K562 (cell line): Measurements from ENCODE around the gene IL26. TPM values are rescaled to one million over a fixed set of nuclear protein-coding genes. Genes with fewer than 3 reads are reported as not detected.

Experiments used
- ATAC-seq: fragments of 200-7000 bp; cut with Tn5 transposase; 3 replicates; pipeline ENCODE4 v1.9.1; 2020; ENCODE audit warnings: moderate library complexity
- BruUV-seq: library from RNA; stranded (reverse); fragments of 400-500 nt; replicated peaks from 2 replicates; lab custom pipeline; 2021; lab: Mats Ljungman, UMichigan
- CTCF ChIA-PET: fragments of 300-600 bp; formaldehyde crosslinking; extraction: SDS; loops from one replicate; lab custom pipeline; 2021; ENCODE audit warnings: low intra/inter-chr PET ratio; lab: Yijun Ruan, JAX
- POLR2A ChIA-PET: fragments of 300-600, 350-650 bp; sonication (Branson Sonifier 250); formaldehyde crosslinking; extraction: SDS; loops from one replicate; lab custom pipeline; 2021; ENCODE audit warnings: antibody characterized with exemption, inconsistent platforms; lab: Yijun Ruan, JAX
- DNase-seq, 4 experiments: peaks; one replicate each; pipeline versions ENCODE4 v3.0.0 to v3.0.0-alpha.2; 2011 to 2018; ENCODE audit warnings: low spot score in 3 of 4, mixed read lengths in 3 of 4; ENCODE audit errors: extremely low read depth in 1 of 4
- FAIRE-seq: peaks from 2 replicates; lab custom pipeline; 2011; peaks lifted over from hg19 to GRCh38; lab: Jason Lieb, UNC
- H2AFZ ChIP-seq: 2 replicates; pipeline ENCODE4 v1.6.0; 2011; ENCODE audit warnings: low read depth, low read length, control low read depth, inconsistent platforms
- H3K27ac ChIP-seq: fragments of 200-600 bp; 3 replicates; pipeline ENCODE4 v1.8.0; 2011; ENCODE audit warnings: low read depth, mild to moderate bottlenecking, control low read depth, inconsistent platforms, low read length, moderate library complexity, mixed read lengths; ENCODE audit errors: extremely low read depth
- H3K27me3 ChIP-seq, 2 experiments: fragments of 300-600 bp in 1 of 2; 2 replicates in 1 of 2; 3 replicates in 1 of 2; pipeline versions ENCODE4 v1.6.0 to v1.8.0; 2011; ENCODE audit warnings: inconsistent platforms in 2 of 2, low read length in 2 of 2, mild to moderate bottlenecking in 1 of 2, mixed read lengths in 1 of 2, moderate library complexity in 1 of 2; ENCODE audit not compliant: control insufficient read depth in 2 of 2, insufficient read depth in 2 of 2
- H3K36me3 ChIP-seq: fragments of 300-600 bp; 3 replicates; pipeline ENCODE4 v1.8.0; 2011; ENCODE audit warnings: mild to moderate bottlenecking, low read length, inconsistent platforms; ENCODE audit not compliant: control insufficient read depth, insufficient read depth
- H3K4me1 ChIP-seq, 2 experiments: fragments of 200-600 bp in 1 of 2; replicated peaks in 1 of 2; 2 replicates in 1 of 2; 3 replicates in 1 of 2; pipeline versions ENCODE4 v1.5.1 to v1.8.0; 2011; ENCODE audit warnings: inconsistent platforms in 2 of 2, low read length in 2 of 2, mild to moderate bottlenecking in 1 of 2, mixed read lengths in 1 of 2, moderate library complexity in 1 of 2; ENCODE audit not compliant: control insufficient read depth in 2 of 2, insufficient read depth in 2 of 2
- H3K4me2 ChIP-seq: 2 replicates; pipeline ENCODE4 v1.6.1; 2011; ENCODE audit warnings: low read length, control low read depth, inconsistent platforms, mixed read lengths; ENCODE audit not compliant: insufficient read depth
- H3K4me3 ChIP-seq: fragments of 200-600 bp; sonication (generic), shearing (Covaris generic); 2 replicates; pipeline ENCODE4 v1.5.1; 2016; ENCODE audit warnings: control low read depth, inconsistent platforms
- H3K79me2 ChIP-seq: fragments of 200-600 bp; 3 replicates; pipeline ENCODE4 v1.8.0; 2011; ENCODE audit warnings: low read length, inconsistent platforms; ENCODE audit not compliant: control insufficient read depth, insufficient read depth
- H3K9ac ChIP-seq, 2 experiments: 2 replicates each; pipeline versions ENCODE4 v1.6.0 to v1.6.1; 2011; ENCODE audit warnings: low read depth in 2 of 2, low read length in 2 of 2, control low read depth in 1 of 2, inconsistent platforms in 1 of 2, mild to moderate bottlenecking in 1 of 2, mixed read lengths in 1 of 2; ENCODE audit not compliant: insufficient read depth in 1 of 2
- H3K9me1 ChIP-seq: one replicate; pipeline ENCODE4 v1.6.0; 2011; ENCODE audit warnings: inconsistent platforms, mild to moderate bottlenecking, low read length, moderate library complexity; ENCODE audit not compliant: control insufficient read depth, insufficient read depth
- H3K9me3 ChIP-seq: replicated peaks from 2 replicates; pipeline ENCODE4 v1.5.1; 2011; ENCODE audit warnings: low read depth, low read length, inconsistent platforms; ENCODE audit not compliant: control insufficient read depth, insufficient read depth
- H4K20me1 ChIP-seq: replicated peaks from 2 replicates; pipeline ENCODE4 v1.6.1; 2011; ENCODE audit warnings: low read length, inconsistent platforms, mixed read lengths; ENCODE audit not compliant: control insufficient read depth, insufficient read depth
- E4F1 ChIP-seq: fragments of 250-450 bp; sonication (Bioruptor Pico); IDR thresholded peaks from 2 replicates; pipeline ENCODE4 v1.5.0; 2021; ENCODE audit warnings: mild to moderate bottlenecking, borderline replicate concordance
- FOXA1 ChIP-seq: fragments of 450-650 bp; IDR thresholded peaks from 2 replicates; pipeline ENCODE4 v1.6.1; 2016; ENCODE audit warnings: mild to moderate bottlenecking, borderline replicate concordance
- FOXP1 ChIP-seq: sonication (generic); formaldehyde crosslinking; IDR thresholded peaks from 2 replicates; pipeline ENCODE4 v1.8.0; 2022; ENCODE audit warnings: mild to moderate bottlenecking, missing genetic modification reagents
- HES1 ChIP-seq: fragments of 450-650 bp; IDR thresholded peaks from 2 replicates; pipeline ENCODE4 v1.6.1; 2016; ENCODE audit warnings: low read depth, mild to moderate bottlenecking, moderate library complexity
- ILF3 ChIP-seq: fragments of 450-650 bp; IDR thresholded peaks from 2 replicates; pipeline ENCODE4 v1.6.1; 2018; ENCODE audit warnings: antibody characterized with exemption, mild to moderate bottlenecking, moderate library complexity, borderline replicate concordance
- MEF2A ChIP-seq: IDR thresholded peaks from 2 replicates; pipeline ENCODE4 v1.6.1; 2011; ENCODE audit warnings: low read depth, mild to moderate bottlenecking, low read length, moderate library complexity; ENCODE audit not compliant: control insufficient read depth
- PRDM10 ChIP-seq: fragments of 450-650 bp; IDR thresholded peaks from 2 replicates; pipeline ENCODE4 v1.6.1; 2018; ENCODE audit not compliant: partially characterized antibody
- RBM14 ChIP-seq: fragments of 200-400 bp; formaldehyde crosslinking; IDR thresholded peaks from 2 replicates; pipeline ENCODE4 v1.6.1; 2018; ENCODE audit warnings: low read depth, mild to moderate bottlenecking, low read length, moderate library complexity, borderline replicate concordance; ENCODE audit not compliant: insufficient read depth
- SMARCE1 ChIP-seq: fragments of 450-650 bp; IDR thresholded peaks from 2 replicates; pipeline ENCODE4 v1.7.1; 2016; ENCODE audit warnings: mild to moderate bottlenecking
- SOX6 ChIP-seq: fragments of 450-650 bp; IDR thresholded peaks from 2 replicates; pipeline ENCODE4 v1.6.1; 2014; ENCODE audit warnings: mild to moderate bottlenecking
- SRF ChIP-seq, 2 experiments: fragments of 250-450, 450-650 bp in 1 of 2; sonication (Bioruptor Pico) in 1 of 2; sonication (generic) in 1 of 2; formaldehyde crosslinking; IDR thresholded peaks; 2 replicates each; pipeline versions ENCODE4 v1.5.0 to v1.5.1; 2020 to 2022; ENCODE audit warnings: mild to moderate bottlenecking in 1 of 2, missing genetic modification reagents in 1 of 2
- TAF15 ChIP-seq: fragments of 200-400 bp; formaldehyde crosslinking; IDR thresholded peaks from 2 replicates; pipeline ENCODE4 v1.6.1; 2017; ENCODE audit warnings: mild to moderate bottlenecking, low read depth, low read length, moderate library complexity
- TBP ChIP-seq: optimal IDR thresholded peaks from 2 replicates; pipeline ENCODE3; 2011; ENCODE audit warnings: low read depth, low read length, improper control_type of control experiment
- ZNF197 ChIP-seq: fragments of 200-800 bp; sonication (Bioruptor generic); IDR thresholded peaks from 2 replicates; pipeline ENCODE4 v1.6.1; 2016; ENCODE audit warnings: low read depth, missing genetic modification characterization, missing compliant biosample characterization
- ZNF551 ChIP-seq: fragments of 250-450 bp; sonication (Bioruptor Pico); IDR thresholded peaks from 2 replicates; pipeline ENCODE4 v1.5.0; 2021; ENCODE audit warnings: mild to moderate bottlenecking, moderate library complexity
- WGBS: fragments of 100-300 bp; shearing (Covaris generic); methylation state at CpG from one replicate; pipeline ENCODE4 v1.1.6; 2016; ENCODE audit warnings: low coverage, mixed read lengths; ENCODE audit not compliant: insufficient coverage; ENCODE audit errors: missing lambda C conversion rate; 5-methylcytosine and 5-hydroxymethylcytosine counted together
- in situ Hi-C: fragments of 300-500 bp; cut with MboI; formaldehyde crosslinking; loops from 4 replicates; pipeline ENCODE4 v1.15.0; 2018; ENCODE audit warnings: inconsistent platforms, mixed read lengths
- intact Hi-C: fragments of 100-400 bp; cut with micrococcal nuclease; formaldehyde crosslinking; loops from 2 replicates; pipeline ENCODE4 v1.14.2; 2022
- polyA plus RNA-seq, 8 experiments: library from polyadenylated mRNA; depleted of rRNA in 4 of 8; stranded (reverse) in 5 of 8; unstranded in 3 of 8; fragments of >200 nt; fragmentation: Nextera tagmentation in 2 of 8; fragmentation: Illumina TruSeq in 1 of 8; extraction: Ambion mirVana in 2 of 8; extraction: Trizol in 1 of 8; gene quantifications; 2 replicates each; pipeline versions ENCODE4 v1.2.1 to v1.2.3, GENCODE V29; 2011 to 2014; ENCODE audit warnings: inconsistent platforms in 1 of 8, missing spikeins in 1 of 8
- total RNA-seq, 7 experiments: library from RNA; depleted of rRNA in 6 of 7; stranded (reverse); fragments of >200 nt in 6 of 7; fragmentation: Illumina TruSeq in 2 of 7; extraction: Trizol in 2 of 7; gene quantifications; 2 replicates each; pipeline versions ENCODE4 v1.2.1 to v1.2.3, GENCODE V29; 2011 to 2021; ENCODE audit warnings: low replicate concordance in 1 of 7

IL26 gene
- total and polyA plus RNA-seq, 9 of the 15 experiments (the other 6 are each of a cell fraction or from before 2014, with no cell fraction given) = not detected

DNA sequence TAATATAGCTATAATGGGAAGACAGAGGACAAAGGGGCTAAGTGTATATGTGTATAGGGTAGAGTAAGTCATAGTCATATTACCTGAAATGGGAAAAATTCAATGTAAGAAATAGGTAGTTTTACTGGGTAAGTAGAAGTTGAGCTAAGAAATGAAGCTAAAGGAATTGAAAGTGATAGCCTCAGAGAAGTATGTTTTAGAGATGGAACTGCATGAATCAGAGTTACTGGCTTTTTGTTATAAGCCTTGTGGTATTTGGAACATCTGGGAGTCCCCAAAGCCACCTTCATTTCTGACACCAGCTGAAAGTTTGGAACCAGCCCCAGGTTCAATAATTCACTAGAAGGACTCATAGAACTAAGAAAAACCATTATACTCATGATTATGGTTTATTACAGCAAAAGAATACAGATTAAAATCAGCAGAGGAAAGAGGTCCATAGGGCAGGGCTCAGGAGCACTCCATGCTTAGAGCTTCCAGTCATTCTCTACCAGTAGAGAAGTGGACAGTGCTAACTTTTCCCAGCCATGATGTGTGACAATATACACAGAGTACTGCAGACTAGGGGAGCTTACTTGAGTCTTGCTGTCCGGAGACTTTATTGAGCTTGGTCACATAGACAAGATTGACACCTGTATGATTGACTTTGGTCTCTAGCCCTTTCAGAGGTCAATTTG, 56.3 kb downstream of the IL26 start:
- H3K36me3 ChIP-seq = no peaks in the 10 kb centered on the region
- no peaks in the 10 kb centered on the region for H3K79me2 ChIP-seq
- H3K4me2 ChIP-seq = no peak overlapping the region
- no peaks in the 10 kb centered on the region for H3K9me3 ChIP-seq
- intact Hi-C loops = no loop called here
- FAIRE-seq = no peak
- no TSS peak for BruUV-seq
- no peak overlapping the region for H3K27ac ChIP-seq
- H3K9me1 ChIP-seq = no peaks in the 10 kb centered on the region
- no peak overlapping the region for H3K4me3 ChIP-seq
- TF ChIP-seq HES1 = no peak
- no peak for TF ChIP-seq ILF3
- TF ChIP-seq E4F1 (CRISPR knock-in tag) = no peak
- TF ChIP-seq FOXP1 (CRISPR knock-in tag) = no peak
- no peak for TF ChIP-seq SRF (CRISPR knock-in tag; IDR thresholded peaks at IDR 0.05)
- TF ChIP-seq SOX6 = no peak
- no peak for TF ChIP-seq SMARCE1
- TF ChIP-seq ZNF197 (CRISPR knock-in tag) = no peak
- no peak for TF ChIP-seq ZNF551 (CRISPR knock-in tag)
- TF ChIP-seq RBM14 = no peak
- TF ChIP-seq MEF2A = no peak
- TF ChIP-seq PRDM10 = no peak
- no peak for TF ChIP-seq FOXA1
- TF ChIP-seq TBP = no peak
- TF ChIP-seq TAF15 = no peak
- TF ChIP-seq, all 486 proteins: peak for 0
- no peaks in the 10 kb centered on the region; a peak in 1 of 5 replicates for H3K27me3 ChIP-seq
- 0% methylated on average over 1 of the region's 1 CpG for WGBS
- H4K20me1 ChIP-seq = no peaks in the 10 kb centered on the region
- H2AFZ ChIP-seq = no peak overlapping the region
- ChIA-PET CTCF (no interaction called here), POLR2A (interaction anchor here (1.0 kb wide), 1 partner anchor 12 kb away, joined by 5 read pairs; no protein-coding TSS in a partner anchor)
- H3K4me1 ChIP-seq = no peaks in the 10 kb centered on the region
- in situ Hi-C loops = no loop called here
- DNase-seq (no peak), ATAC-seq (no peak)
- H3K9ac ChIP-seq = no peak overlapping the region
